Activated T-cell treated with anti-CD3 and anti-CD28 coated beads for 1 hour (primary cell): ENCODE results near the gene CXCL17.
"Not testable (repeated sequence)": the region's sequence is repeated elsewhere in the genome, so short reads cannot be mapped to it uniquely, and the experiment has no call there.

Experiments used
- DNase-seq: peaks from one replicate; pipeline ENCODE4 v3.0.0-alpha.2; 2020; ENCODE audit warnings: low read depth

CXCL17 gene

GRCh38 chr19:42465827-42466280, 23.1 kb upstream of the CXCL17 start:
- DNase-seq, result no peak

- DNase-seq, result no peak
These were observed 19.1 kb upstream of the CXCL17 start for GRCh38 chr19:42461700-42462324.

- not testable (repeated sequence) for DNase-seq
These were observed 18.5 kb upstream of the CXCL17 start for GRCh38 chr19:42461231-42461630.

GRCh38 chr19:42459926-42460325, 17.2 kb upstream of the CXCL17 start:
- no peak for DNase-seq

GRCh38 chr19:42455621-42456081, 12.9 kb upstream of the CXCL17 start:
- no peak for DNase-seq

- DNase-seq, result no peak
These were observed 12.3 kb upstream of the CXCL17 start for GRCh38 chr19:42455086-42455485.

- DNase-seq, result no peak
These were observed 9.8 kb upstream of the CXCL17 start for GRCh38 chr19:42452590-42452989.

- DNase-seq, result peak; percentile 60
These were observed 7.7 kb upstream of the CXCL17 start for GRCh38 chr19:42450314-42450934.

- DNase-seq, result not testable (repeated sequence)
These were observed 5.6 kb upstream of the CXCL17 start for GRCh38 chr19:42448306-42448705.

- DNase-seq, result no peak
These were observed 3.2 kb upstream of the CXCL17 start for GRCh38 chr19:42445948-42446347.

GRCh38 chr19:42443944-42444398, 1.2 kb upstream of the CXCL17 start:
- DNase-seq, result no peak

- no peak for DNase-seq
These were observed 1.7 kb downstream of the CXCL17 start for GRCh38 chr19:42441049-42441445.

GRCh38 chr19:42440357-42441048, 2.2 kb downstream of the CXCL17 start:
- peak; percentile 84 for DNase-seq

GRCh38 chr19:42436006-42436405, 6.7 kb downstream of the CXCL17 start:
- DNase-seq, result no peak

- no peak for DNase-seq
These were observed 7.4 kb downstream of the CXCL17 start for GRCh38 chr19:42435316-42435715.

GRCh38 chr19:42433503-42434260, 9.1 kb downstream of the CXCL17 start:
- DNase-seq, result peak; percentile 65

GRCh38 chr19:42431486-42431885, 11.3 kb downstream of the CXCL17 start:
- no peak for DNase-seq

GRCh38 chr19:42428676-42429075, 14.1 kb downstream of the CXCL17 start:
- DNase-seq, result no peak

- DNase-seq, result no peak
These were observed 15.4 kb downstream of the CXCL17 start, which contains the start of gene LIPE for GRCh38 chr19:42427313-42427712. Gene LIPE (minus strand): TSS chr19:42427388. CDS start chr19:42427149, 239 bp downstream.

- DNase-seq, result no peak
These were observed 16.1 kb downstream of the CXCL17 start for GRCh38 chr19:42426643-42427042.

- no peak for DNase-seq
These were observed 18.0 kb downstream of the CXCL17 start for GRCh38 chr19:42424712-42425131.

GRCh38 chr19:42424345-42424707, 18.4 kb downstream of the CXCL17 start:
- no peak for DNase-seq
